ENCODE data around the gene CASP6.

DNA sequence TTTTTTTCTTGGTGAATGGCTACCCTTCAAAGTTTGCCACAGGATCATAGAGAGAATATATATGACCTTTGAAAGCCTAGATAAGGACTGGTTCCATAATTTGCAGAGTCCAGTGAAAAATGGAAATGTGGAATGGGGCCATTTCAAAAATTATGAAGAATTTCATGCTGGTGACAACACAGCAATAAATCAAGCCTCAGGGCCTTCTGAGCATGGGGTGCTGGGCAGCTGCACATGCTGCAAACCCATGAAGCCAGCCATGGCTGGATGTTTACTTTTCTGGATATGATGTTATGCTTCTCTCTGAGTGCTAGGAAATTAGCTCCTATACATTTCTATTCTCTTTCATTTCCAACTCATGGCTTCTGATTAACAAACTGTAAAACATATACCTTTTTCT, 42.6 kb upstream of the CASP6 start:
- no peak for TF ChIP-seq CTCF (IDR thresholded peaks at IDR 0.05)
- no peak for TF ChIP-seq POLR2A (IDR thresholded peaks at IDR 0.05)
